Stimulated activated CD8-positive, alpha-beta memory T cell treated with anti-CD3 and anti-CD28 coated beads, Interleukin-4, amount 100 ng/mL, for 48 hours (primary cell): ENCODE results near the gene LY86.

Experiments used
- DNase-seq: peaks from one replicate; pipeline ENCODE4 v3.0.0-alpha.2; 2020

The LY86 gene

GRCh38 chr6:6685249-6686040, 96.9 kb downstream of the LY86 start:
- DNase-seq, result no peak

GRCh38 chr6:6686176-6686575, 97.7 kb downstream of the LY86 start:
- DNase-seq, result no peak

DNA sequence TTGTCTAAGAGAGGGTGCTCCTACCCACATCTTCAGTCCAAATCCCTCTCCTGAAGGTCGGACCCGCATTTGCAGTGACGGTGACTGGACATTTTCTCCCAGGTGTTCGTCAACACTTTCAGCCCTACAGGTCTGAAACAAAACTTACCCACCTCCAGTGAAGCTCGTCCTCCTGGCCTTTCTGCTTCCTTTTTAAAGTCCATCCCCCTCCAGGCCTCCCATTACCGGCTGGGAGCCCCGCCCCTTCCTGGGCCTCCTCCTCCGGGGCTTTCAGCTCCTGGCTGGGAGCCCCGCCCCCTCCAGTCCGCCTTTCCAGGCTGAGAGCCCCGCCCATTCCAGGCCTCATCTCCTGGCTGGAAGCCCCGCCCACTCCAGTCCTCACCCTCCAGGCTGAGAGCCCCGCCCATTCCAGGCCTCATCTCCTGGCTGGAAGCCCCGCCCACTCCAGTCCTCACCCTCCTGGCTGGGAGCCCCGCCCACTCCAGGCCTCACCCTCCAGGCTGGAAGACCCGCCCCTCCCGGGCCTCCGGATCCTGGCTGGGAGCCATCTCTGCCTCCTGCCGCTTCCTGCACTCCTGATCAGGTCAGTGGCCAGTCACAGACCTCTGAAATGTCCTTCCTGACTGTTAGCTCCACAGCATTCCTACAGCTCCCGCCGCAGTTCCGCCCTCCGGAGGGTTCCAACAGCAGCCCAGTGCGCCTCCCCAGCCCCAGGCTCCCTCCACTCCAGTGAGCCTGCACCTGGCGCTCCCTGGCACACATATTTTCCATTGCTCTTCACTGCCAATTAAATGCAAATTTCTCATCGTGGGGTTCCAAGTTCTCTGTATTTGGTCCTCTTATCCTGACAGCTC, 98.5 kb downstream of the LY86 start:
- peak; percentile 31 for DNase-seq

DNA sequence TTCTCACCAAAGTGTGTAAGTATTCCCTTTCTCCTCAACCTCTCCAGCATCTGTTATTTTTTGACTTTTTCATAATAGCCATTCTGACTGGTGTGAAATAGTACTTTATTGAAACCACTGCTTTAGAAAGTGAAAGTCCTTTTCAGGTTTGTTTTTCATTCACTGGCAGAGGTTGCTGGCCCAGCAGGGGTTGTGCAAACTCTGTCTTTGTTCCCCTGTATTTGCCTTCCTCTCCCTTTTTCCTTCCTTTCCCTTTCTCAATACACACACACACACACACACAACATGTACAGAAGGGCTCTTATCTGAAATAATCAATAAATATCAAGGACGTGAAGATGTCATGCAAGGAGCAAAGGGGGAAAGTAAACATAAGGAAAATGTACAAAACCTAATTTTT, 99.8 kb downstream of the LY86 start:
- DNase-seq, result no peak

DNA sequence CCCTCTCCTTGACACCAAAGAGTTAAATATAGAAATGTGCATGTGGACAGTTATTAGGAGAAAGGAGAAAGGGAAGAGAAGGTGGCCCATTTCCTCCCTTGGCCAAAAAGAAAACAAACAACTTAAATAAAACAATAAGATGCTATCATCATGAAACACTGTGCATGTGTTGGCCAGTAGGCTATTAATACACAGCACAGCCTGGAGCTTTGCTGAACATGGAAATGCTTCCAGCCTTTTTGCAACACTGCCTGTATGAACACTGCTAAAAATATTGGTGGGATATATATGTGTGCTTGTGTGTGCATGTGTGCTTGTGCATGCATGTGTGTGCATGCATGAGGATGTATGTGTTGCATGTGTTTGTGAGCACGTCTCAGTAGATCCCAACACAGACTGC, 100.4 kb downstream of the LY86 start:
- DNase-seq, result no peak

DNA sequence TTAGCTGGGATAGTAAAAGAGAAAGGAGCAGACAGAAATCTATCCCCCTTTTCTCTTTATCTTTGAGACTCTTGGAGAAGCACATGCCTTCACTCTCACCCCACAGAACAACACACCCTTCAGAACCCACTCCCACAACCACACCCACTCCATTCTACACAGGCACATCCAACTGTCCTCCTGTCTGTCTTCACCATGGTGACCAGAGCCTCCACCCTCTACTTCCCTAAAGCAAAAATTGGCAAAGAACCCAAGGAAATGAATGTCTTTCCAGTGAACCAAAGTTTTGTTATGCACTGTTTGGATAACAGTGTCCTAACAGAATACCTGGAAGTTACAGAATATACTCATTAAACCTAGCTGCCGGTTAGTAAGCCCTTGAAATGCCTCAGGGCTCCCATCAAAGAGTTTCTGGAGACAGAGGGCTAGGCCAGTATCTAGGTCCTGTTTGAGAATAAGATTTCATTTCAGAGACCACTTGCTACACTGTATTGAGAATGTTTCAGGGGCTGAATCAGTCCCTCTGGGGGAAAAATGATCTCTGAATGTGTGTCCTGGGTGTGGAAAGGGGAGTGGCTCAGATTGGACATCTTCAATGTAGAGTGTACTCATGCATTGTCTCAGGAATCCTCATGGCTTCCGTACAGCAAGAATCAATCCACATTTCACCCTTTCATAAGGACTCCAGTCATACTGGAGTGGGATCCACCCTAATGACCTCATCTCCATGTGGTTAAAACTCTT, 101.1 kb downstream of the LY86 start:
- no peak for DNase-seq

DNA sequence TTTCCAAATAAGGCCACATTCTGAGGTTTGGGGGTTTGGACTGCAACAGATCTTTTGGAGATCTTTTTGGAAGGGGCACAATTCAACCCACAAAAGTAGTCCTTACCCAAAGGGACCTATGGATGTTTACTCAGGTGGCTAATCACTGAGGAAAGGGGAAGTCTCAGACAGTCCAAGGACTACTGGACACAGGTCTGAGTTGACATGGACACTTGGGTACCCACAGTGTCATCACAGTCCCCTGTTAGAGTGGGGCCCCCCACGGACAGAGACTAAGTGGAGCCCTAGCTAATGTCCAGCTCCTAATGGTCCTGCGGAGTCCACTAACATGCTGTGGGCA, 101.6 kb downstream of the LY86 start:
- no peak for DNase-seq

DNA sequence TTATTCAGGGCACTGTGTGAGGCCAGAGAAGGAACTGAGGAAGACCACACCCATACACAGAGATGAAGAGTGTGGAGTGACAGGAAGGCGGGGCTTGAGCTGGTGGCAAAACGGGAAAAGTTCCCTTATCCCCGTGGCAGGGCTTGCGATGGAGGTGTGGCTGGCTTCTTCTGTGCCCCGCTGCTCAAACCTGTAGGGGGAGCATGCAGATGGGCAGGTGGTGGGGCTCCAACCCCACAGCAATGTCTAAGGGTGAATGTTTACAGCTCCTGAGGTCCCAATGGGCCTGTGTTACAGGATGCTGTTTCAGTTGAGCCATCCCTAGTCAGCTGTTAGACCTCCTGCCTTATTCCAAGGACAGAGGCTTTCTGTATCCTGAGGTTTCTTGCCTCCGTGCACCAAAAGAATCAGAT, 105.9 kb downstream of the LY86 start:
- no peak for DNase-seq

DNA sequence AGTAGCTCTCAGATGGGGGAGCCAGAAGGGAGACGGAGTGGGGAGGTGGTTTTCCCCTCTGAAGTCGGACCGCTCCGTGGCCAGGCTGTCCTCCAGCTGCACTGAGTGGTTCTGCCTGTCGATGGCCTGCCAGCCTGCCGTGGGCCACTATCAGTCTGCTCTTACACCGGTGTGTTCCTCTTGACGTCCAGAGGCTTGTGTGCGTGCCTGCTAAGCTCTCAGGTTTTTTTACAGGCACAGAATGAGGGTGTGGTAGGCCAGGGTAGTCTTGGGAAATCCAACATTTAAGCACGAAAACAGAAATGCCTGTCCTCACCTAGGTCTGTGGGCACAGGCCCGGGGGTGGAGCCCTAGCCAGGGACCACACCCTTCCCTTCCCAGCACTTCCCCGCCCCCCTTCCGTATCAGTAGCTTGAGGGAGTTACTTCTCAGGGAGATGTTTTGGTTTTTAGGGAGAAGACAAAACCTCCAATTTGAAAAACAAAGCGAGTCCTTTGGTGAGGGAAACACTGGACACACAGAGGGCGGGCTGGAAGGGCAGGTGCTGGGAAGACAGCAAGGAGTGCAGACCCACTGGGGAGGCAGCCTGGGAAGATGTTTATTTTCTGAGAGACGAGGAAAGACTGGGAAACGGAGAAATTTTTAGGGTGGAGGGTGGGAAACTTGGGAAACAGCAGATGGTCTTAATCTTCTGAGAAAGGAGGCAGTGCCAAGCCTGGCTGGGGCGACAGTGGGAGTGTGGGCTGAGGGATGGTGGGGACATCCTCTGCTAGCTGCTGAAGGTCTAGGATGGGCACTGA, 106.5 kb downstream of the LY86 start:
- no peak for DNase-seq

- DNase-seq, result no peak
Observed at GRCh38 chr6:6695625-6696276, 107.2 kb downstream of the LY86 start.

DNA sequence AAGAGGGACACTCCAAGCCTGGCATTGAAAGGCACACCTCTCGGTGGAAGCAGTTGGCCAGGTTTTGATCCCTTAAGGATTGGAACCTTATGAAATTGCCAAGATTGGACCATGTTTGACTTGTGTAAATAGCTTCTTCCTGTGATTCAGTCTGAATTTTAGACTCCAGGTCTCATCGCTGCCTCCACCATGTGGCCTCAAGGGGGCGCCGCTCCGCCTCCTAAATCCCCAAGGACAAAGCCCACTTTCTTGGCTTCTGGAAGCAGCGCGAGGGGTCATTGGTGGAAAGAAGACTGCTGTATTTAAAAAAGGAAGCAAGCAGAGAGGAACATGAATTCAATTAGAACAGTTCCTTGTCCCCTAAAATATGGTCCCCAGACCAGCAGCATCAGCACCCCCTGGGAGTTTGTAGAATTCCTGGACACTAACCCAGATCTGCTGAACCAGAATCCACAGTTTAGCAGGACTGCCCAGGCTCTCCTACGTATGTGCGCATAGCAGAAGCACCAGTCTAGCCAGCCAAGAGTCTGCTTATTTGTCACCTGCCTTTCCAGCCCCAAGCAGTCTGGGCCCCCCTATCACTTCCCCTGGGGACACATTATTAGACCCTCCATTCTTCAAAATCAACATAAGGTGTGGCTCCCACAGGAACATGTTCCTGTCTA, 108.5 kb downstream of the LY86 start:
- DNase-seq, result peak; percentile 69

- no peak for DNase-seq
Observed at GRCh38 chr6:6697620-6698019, 109.1 kb downstream of the LY86 start.

- no peak for DNase-seq
Observed at GRCh38 chr6:6699741-6700367, 111.3 kb downstream of the LY86 start.

- DNase-seq, result no peak
Observed at GRCh38 chr6:6700407-6701270, 112.1 kb downstream of the LY86 start.

DNA sequence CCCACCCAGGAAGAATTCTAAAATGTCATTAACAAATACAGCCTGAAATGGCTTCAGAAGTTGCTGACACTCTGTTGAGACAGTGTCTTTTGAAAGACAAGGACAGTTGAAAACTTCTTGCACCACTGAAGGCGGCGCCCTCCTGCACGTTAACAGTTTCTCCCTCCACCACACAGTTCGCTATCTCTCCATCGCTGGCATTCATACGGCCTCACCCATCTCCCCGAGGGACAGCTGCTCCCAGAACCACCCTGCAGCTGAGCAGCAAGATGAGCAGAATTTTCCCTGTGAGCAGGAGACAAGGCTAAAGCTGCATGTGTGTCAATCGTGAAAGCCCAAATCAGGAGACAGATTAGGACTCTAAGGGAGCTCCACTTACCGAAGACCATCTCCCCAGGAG, 113.3 kb downstream of the LY86 start:
- no peak for DNase-seq

GRCh38 chr6:6703699-6704098, 115.2 kb downstream of the LY86 start:
- DNase-seq, result no peak
